Measurements from ENCODE around the gene ZBTB37.

ZBTB37 gene

DNA sequence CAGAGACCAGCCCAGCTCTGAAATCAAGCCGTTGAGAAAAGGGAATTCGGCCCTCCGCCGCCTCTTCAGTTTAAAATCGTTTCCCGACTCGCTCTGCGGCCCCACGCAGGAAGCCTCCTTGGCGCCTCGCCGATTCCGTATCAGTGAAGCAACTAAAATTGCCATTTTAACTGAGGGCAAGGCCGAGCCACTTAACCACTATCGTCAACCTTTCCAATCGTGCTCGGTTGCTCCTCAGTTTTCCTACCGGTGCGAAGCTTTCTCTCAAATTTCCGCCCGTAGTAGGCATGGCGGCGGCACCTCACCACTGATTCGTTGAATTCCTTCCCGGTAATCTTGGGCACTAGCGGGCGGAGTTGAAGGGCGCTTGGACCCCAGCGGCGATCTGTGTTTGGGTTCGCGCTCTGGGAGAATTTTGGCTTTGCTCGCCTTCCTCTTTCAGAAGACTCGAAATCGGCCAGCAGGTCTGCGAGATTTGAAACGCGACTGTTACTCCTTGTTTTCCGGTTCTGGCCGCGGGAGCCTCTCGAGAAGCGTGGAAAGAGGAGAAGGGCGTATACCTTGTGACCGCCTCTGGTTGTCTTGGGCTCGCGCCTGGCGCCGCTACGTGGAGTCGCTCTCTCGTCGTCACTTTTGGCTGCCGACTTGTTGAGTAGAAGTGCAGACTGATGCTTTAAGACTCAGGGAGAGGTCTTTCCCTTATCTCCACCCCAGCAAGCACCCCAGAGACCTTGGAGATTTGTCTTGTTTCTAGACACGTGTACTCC lies 43.7 kb upstream of the ZBTB37 start, which contains the start of the genes CENPL and DARS2:
TSS of gene CENPL (minus strand) at position 569 of the 767 bp plus-strand sequence. CDS start 13,584 bp downstream, outside the sequence.
TSS of gene DARS2 (plus strand) at position 359 of the 767 bp plus-strand sequence. CDS start 557 bp downstream, outside the sequence.
- TF ChIP-seq, protein P1, sequence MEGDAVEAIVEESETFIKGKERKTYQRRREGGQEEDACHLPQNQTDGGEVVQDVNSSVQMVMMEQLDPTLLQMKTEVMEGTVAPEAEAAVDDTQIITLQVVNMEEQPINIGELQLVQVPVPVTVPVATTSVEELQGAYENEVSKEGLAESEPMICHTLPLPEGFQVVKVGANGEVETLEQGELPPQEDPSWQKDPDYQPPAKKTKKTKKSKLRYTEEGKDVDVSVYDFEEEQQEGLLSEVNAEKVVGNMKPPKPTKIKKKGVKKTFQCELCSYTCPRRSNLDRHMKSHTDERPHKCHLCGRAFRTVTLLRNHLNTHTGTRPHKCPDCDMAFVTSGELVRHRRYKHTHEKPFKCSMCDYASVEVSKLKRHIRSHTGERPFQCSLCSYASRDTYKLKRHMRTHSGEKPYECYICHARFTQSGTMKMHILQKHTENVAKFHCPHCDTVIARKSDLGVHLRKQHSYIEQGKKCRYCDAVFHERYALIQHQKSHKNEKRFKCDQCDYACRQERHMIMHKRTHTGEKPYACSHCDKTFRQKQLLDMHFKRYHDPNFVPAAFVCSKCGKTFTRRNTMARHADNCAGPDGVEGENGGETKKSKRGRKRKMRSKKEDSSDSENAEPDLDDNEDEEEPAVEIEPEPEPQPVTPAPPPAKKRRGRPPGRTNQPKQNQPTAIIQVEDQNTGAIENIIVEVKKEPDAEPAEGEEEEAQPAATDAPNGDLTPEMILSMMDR (IDR thresholded peaks at IDR 0.05): no peak
- no peaks in the 10 kb centered on the region for H3K9me3 ChIP-seq

DNA sequence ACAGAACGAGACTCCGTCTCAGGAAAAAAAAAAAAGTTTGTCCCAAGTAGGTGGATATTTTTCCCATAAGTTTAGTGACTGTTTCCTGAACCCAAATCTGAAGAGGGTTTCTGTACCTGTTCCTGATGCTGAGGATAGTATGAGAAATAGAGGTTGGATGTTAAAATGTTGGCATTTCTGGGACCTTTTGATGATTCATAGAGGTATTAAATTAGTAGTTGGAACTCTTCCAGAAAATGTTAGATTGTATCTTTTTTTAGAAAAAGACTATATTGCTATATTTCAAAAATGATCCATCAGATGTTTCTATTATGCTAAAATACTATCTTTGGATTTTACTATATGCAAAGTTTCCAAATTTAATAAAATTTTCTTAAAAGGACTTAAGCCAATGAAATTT lies 40.6 kb upstream of the ZBTB37 start:
- peaks cover 0 to 27% (median 9%) of the 10 kb centered on the region in 4 donors for H3K4me1 ChIP-seq

More for the DNA sequence above, 43.7 kb upstream of the ZBTB37 start, which contains the start of the genes CENPL and DARS2:
- no peaks in the 10 kb centered on the region for H3K27me3 ChIP-seq
- H3K4me1 ChIP-seq: peaks cover 0 to 27% (median 9%) of the 10 kb centered on the region in 4 donors
- DNase-seq: peak; percentile 97 to 98
- H3K4me3 ChIP-seq: peak within 1 kb of the TSS; percentile 66 to 74
- intact Hi-C loops (cut with DNase I; ENCODE audit: low total_unique reads): loop anchor here (5.0 to 10.0 kb wide), 3 partner anchors 43 to 400 kb away; partner anchors contain the start of genes GAS5, PRDX6 and ZBTB37
- peaks cover 0 to 6% (median 3%) of the 10 kb centered on the region in 3 donors for H3K36me3 ChIP-seq
- H3K27ac ChIP-seq: peak within 1 kb of the TSS; percentile 86 to 95

DNA sequence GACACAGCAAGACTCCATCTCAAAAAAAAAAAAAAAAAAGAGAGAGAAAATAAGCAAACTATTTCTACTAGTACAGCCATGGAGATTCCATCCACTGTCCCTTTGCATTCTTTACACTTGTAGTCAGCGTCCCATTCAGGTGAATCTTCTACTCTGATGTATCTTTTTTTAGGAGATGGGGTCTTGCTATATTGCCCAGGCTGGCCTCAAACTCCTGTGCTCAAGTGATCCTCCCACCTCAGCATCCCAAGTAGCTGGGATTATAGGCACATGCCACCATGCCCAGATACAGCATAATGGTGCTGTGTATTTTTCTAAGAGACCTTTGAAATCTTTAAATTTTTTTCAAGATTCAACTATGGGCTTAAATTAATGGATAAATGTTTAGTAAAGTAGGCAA lies 35.4 kb upstream of the ZBTB37 start:
- no peak for DNase-seq
- Histone ChIP-seq H3K9me3 (no peaks in the 10 kb centered on the region), H3K4me3 (no peak overlapping the region), H3K27me3 (no peaks in the 10 kb centered on the region), H3K27ac (no peak overlapping the region), H3K4me1 (peaks cover 0 to under 1% (median 0%) of the 10 kb centered on the region in 4 donors), H3K36me3 (peaks cover 47 to 77% (median 57%) of the 10 kb centered on the region in 3 donors)
- TF ChIP-seq, protein P1 (IDR thresholded peaks at IDR 0.05): no peak
- intact Hi-C loops (cut with DNase I; ENCODE audit: low total_unique reads): no loop called here

More for the DNA sequence above, 40.6 kb upstream of the ZBTB37 start:
- no peak overlapping the region for H3K4me3 ChIP-seq
- DNase-seq: no peak
- H3K27ac ChIP-seq: no peak overlapping the region
- intact Hi-C loops (cut with DNase I; ENCODE audit: low total_unique reads): loop anchor here (5.0 to 10.0 kb wide), 2 partner anchors 40 to 403 kb away; partner anchors contain the start of genes GAS5 and ZBTB37
- H3K9me3 ChIP-seq: no peaks in the 10 kb centered on the region
- H3K36me3 ChIP-seq: peaks cover 18 to 36% (median 19%) of the 10 kb centered on the region in 3 donors
- no peaks in the 10 kb centered on the region for H3K27me3 ChIP-seq
- TF ChIP-seq, protein P1 (IDR thresholded peaks at IDR 0.05): no peak

DNA sequence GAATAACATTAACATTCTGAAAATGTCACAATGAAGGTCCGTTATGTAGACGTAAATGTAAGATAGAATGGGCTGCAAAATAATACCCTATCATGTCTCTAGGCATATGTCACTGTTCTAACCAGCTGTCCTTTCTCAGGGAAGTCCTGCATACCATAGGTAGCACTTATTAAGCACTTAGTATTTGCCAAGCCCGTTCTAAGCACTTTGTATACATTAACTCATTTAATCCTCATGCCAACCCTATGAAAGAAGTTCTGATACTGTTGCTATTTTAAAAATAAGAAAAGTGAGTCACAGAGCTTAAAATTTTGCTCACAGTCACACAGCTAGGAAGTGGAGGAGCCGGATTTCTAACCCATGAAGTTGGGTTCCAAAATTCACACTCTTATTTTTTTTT lies 16.1 kb upstream of the ZBTB37 start:
- no peak overlapping the region for H3K27ac ChIP-seq
- peaks cover 31 to 68% (median 47%) of the 10 kb centered on the region in 3 donors for H3K36me3 ChIP-seq
- H3K9me3 ChIP-seq: no peaks in the 10 kb centered on the region
- intact Hi-C loops (cut with DNase I; ENCODE audit: low total_unique reads): no loop called here
- no peak overlapping the region for H3K4me3 ChIP-seq
- H3K4me1 ChIP-seq: no peaks in the 10 kb centered on the region
- TF ChIP-seq, protein P1 (IDR thresholded peaks at IDR 0.05): no peak
- no peak for DNase-seq
- H3K27me3 ChIP-seq: no peaks in the 10 kb centered on the region

DNA sequence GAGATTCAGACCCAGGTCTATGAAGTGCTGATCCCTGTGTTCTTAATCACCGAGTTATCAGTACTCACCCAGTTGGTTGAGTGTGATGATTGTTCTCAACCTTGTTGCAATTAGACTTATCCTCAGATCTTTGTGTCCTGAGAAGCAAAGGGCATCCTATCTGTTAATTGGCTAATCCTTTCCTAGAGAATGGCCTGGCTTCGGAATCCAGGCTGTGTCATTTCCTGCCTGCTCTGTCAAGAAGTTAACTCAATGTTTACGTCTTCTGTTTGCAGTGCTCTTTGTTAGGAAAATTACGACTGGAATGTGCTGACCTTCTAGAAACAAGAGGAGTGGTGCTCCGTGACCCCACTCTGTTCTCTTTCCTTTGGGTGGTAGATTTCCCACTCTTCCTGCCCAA lies 15.1 kb upstream of the ZBTB37 start:
- no peak overlapping the region for H3K27ac ChIP-seq
- H3K9me3 ChIP-seq: no peaks in the 10 kb centered on the region
- no peak overlapping the region for H3K4me3 ChIP-seq
- TF ChIP-seq, protein P1 (IDR thresholded peaks at IDR 0.05): no peak
- no peak for DNase-seq
- peaks cover 40 to 63% (median 48%) of the 10 kb centered on the region in 3 donors for H3K36me3 ChIP-seq
- no peaks in the 10 kb centered on the region for H3K4me1 ChIP-seq
- H3K27me3 ChIP-seq: no peaks in the 10 kb centered on the region
- intact Hi-C loops (cut with DNase I; ENCODE audit: low total_unique reads): no loop called here
